K562 (cell line): ENCODE data around the gene TCF25. TPM values are rescaled to one million over a fixed set of nuclear protein-coding genes. Genes with fewer than 3 reads are reported as not detected.

ENCODE experiments used
- ATAC-seq: fragments of 200-7000 bp; cut with Tn5 transposase; 3 replicates; pipeline ENCODE4 v1.9.1; 2020; ENCODE audit warnings: moderate library complexity
- BruUV-seq: library from RNA; stranded (reverse); fragments of 400-500 nt; replicated peaks from 2 replicates; lab custom pipeline; 2021; lab: Mats Ljungman, UMichigan
- CTCF ChIA-PET: fragments of 300-600 bp; formaldehyde crosslinking; extraction: SDS; loops from one replicate; lab custom pipeline; 2021; ENCODE audit warnings: low intra/inter-chr PET ratio; lab: Yijun Ruan, JAX
- POLR2A ChIA-PET: fragments of 300-600, 350-650 bp; sonication (Branson Sonifier 250); formaldehyde crosslinking; extraction: SDS; loops from one replicate; lab custom pipeline; 2021; ENCODE audit warnings: antibody characterized with exemption, inconsistent platforms; lab: Yijun Ruan, JAX
- DNase-seq, 4 experiments: peaks; one replicate each; pipeline versions ENCODE4 v3.0.0 to v3.0.0-alpha.2; 2011 to 2018; ENCODE audit warnings: low spot score in 3 of 4, mixed read lengths in 3 of 4; ENCODE audit errors: extremely low read depth in 1 of 4
- FAIRE-seq: peaks from 2 replicates; lab custom pipeline; 2011; peaks lifted over from hg19 to GRCh38; lab: Jason Lieb, UNC
- H2AFZ ChIP-seq: 2 replicates; pipeline ENCODE4 v1.6.0; 2011; ENCODE audit warnings: low read depth, low read length, control low read depth, inconsistent platforms
- H3K27ac ChIP-seq: fragments of 200-600 bp; 3 replicates; pipeline ENCODE4 v1.8.0; 2011; ENCODE audit warnings: low read depth, mild to moderate bottlenecking, control low read depth, inconsistent platforms, low read length, moderate library complexity, mixed read lengths; ENCODE audit errors: extremely low read depth
- H3K27me3 ChIP-seq, 2 experiments: fragments of 300-600 bp in 1 of 2; 2 replicates in 1 of 2; 3 replicates in 1 of 2; pipeline versions ENCODE4 v1.6.0 to v1.8.0; 2011; ENCODE audit warnings: inconsistent platforms in 2 of 2, low read length in 2 of 2, mild to moderate bottlenecking in 1 of 2, mixed read lengths in 1 of 2, moderate library complexity in 1 of 2; ENCODE audit not compliant: control insufficient read depth in 2 of 2, insufficient read depth in 2 of 2
- H3K36me3 ChIP-seq: fragments of 300-600 bp; 3 replicates; pipeline ENCODE4 v1.8.0; 2011; ENCODE audit warnings: mild to moderate bottlenecking, low read length, inconsistent platforms; ENCODE audit not compliant: control insufficient read depth, insufficient read depth
- H3K4me1 ChIP-seq, 2 experiments: fragments of 200-600 bp in 1 of 2; replicated peaks in 1 of 2; 2 replicates in 1 of 2; 3 replicates in 1 of 2; pipeline versions ENCODE4 v1.5.1 to v1.8.0; 2011; ENCODE audit warnings: inconsistent platforms in 2 of 2, low read length in 2 of 2, mild to moderate bottlenecking in 1 of 2, mixed read lengths in 1 of 2, moderate library complexity in 1 of 2; ENCODE audit not compliant: control insufficient read depth in 2 of 2, insufficient read depth in 2 of 2
- H3K4me2 ChIP-seq: 2 replicates; pipeline ENCODE4 v1.6.1; 2011; ENCODE audit warnings: low read length, control low read depth, inconsistent platforms, mixed read lengths; ENCODE audit not compliant: insufficient read depth
- H3K4me3 ChIP-seq: fragments of 200-600 bp; sonication (generic), shearing (Covaris generic); 2 replicates; pipeline ENCODE4 v1.5.1; 2016; ENCODE audit warnings: control low read depth, inconsistent platforms
- H3K79me2 ChIP-seq: fragments of 200-600 bp; 3 replicates; pipeline ENCODE4 v1.8.0; 2011; ENCODE audit warnings: low read length, inconsistent platforms; ENCODE audit not compliant: control insufficient read depth, insufficient read depth
- H3K9ac ChIP-seq, 2 experiments: 2 replicates each; pipeline versions ENCODE4 v1.6.0 to v1.6.1; 2011; ENCODE audit warnings: low read depth in 2 of 2, low read length in 2 of 2, control low read depth in 1 of 2, inconsistent platforms in 1 of 2, mild to moderate bottlenecking in 1 of 2, mixed read lengths in 1 of 2; ENCODE audit not compliant: insufficient read depth in 1 of 2
- H3K9me1 ChIP-seq: one replicate; pipeline ENCODE4 v1.6.0; 2011; ENCODE audit warnings: inconsistent platforms, mild to moderate bottlenecking, low read length, moderate library complexity; ENCODE audit not compliant: control insufficient read depth, insufficient read depth
- H3K9me3 ChIP-seq: replicated peaks from 2 replicates; pipeline ENCODE4 v1.5.1; 2011; ENCODE audit warnings: low read depth, low read length, inconsistent platforms; ENCODE audit not compliant: control insufficient read depth, insufficient read depth
- H4K20me1 ChIP-seq: replicated peaks from 2 replicates; pipeline ENCODE4 v1.6.1; 2011; ENCODE audit warnings: low read length, inconsistent platforms, mixed read lengths; ENCODE audit not compliant: control insufficient read depth, insufficient read depth
- POLR2G ChIP-seq: fragments of 200-400 bp; formaldehyde crosslinking; IDR thresholded peaks from 2 replicates; pipeline ENCODE4 v1.6.1; 2017; ENCODE audit warnings: low read depth, mild to moderate bottlenecking, antibody characterized with exemption, low read length, moderate library complexity
- RBBP5 ChIP-seq: fragments of 200-600 bp; sonication (generic); IDR thresholded peaks from 2 replicates; pipeline ENCODE4 v1.6.1; 2012; ENCODE audit warnings: borderline replicate concordance, mild to moderate bottlenecking, low read length, control low read depth, inconsistent platforms; ENCODE audit not compliant: insufficient read depth, poor library complexity, severe bottlenecking
- RBFOX2 ChIP-seq: fragments of 200-400 bp; formaldehyde crosslinking; IDR thresholded peaks from 2 replicates; pipeline ENCODE4 v1.6.1; 2017; ENCODE audit warnings: low read depth, mild to moderate bottlenecking, low read length, moderate library complexity
- RBM22 ChIP-seq: fragments of 200-400 bp; formaldehyde crosslinking; IDR thresholded peaks from 2 replicates; pipeline ENCODE4 v1.6.1; 2018; ENCODE audit warnings: low read length, low read depth; ENCODE audit not compliant: poor library complexity, severe bottlenecking
- WGBS: fragments of 100-300 bp; shearing (Covaris generic); methylation state at CpG from one replicate; pipeline ENCODE4 v1.1.6; 2016; ENCODE audit warnings: low coverage, mixed read lengths; ENCODE audit not compliant: insufficient coverage; ENCODE audit errors: missing lambda C conversion rate; 5-methylcytosine and 5-hydroxymethylcytosine counted together
- in situ Hi-C: fragments of 300-500 bp; cut with MboI; formaldehyde crosslinking; loops from 4 replicates; pipeline ENCODE4 v1.15.0; 2018; ENCODE audit warnings: inconsistent platforms, mixed read lengths
- intact Hi-C: fragments of 100-400 bp; cut with micrococcal nuclease; formaldehyde crosslinking; loops from 2 replicates; pipeline ENCODE4 v1.14.2; 2022
- polyA plus RNA-seq, 8 experiments: library from polyadenylated mRNA; depleted of rRNA in 4 of 8; stranded (reverse) in 5 of 8; unstranded in 3 of 8; fragments of >200 nt; fragmentation: Nextera tagmentation in 2 of 8; fragmentation: Illumina TruSeq in 1 of 8; extraction: Ambion mirVana in 2 of 8; extraction: Trizol in 1 of 8; gene quantifications; 2 replicates each; pipeline versions ENCODE4 v1.2.1 to v1.2.3, GENCODE V29; 2011 to 2014; ENCODE audit warnings: inconsistent platforms in 1 of 8, missing spikeins in 1 of 8
- total RNA-seq, 7 experiments: library from RNA; depleted of rRNA in 6 of 7; stranded (reverse); fragments of >200 nt in 6 of 7; fragmentation: Illumina TruSeq in 2 of 7; extraction: Trizol in 2 of 7; gene quantifications; 2 replicates each; pipeline versions ENCODE4 v1.2.1 to v1.2.3, GENCODE V29; 2011 to 2021; ENCODE audit warnings: low replicate concordance in 1 of 7
- TF ChIP-seq, protein P1 (sequence below): fragments of 450-650 bp; IDR thresholded peaks from one replicate; pipeline ENCODE4 v1.6.1; 2018; ENCODE audit warnings: mild to moderate bottlenecking, moderate library complexity; ENCODE audit not compliant: partially characterized antibody
- TF ChIP-seq, protein P2 (sequence below): IDR thresholded peaks from 2 replicates; pipeline ENCODE4 v1.6.1; 2011; ENCODE audit not compliant: insufficient read length; ENCODE audit errors: extremely low read depth

TCF25 gene
- total and polyA plus RNA-seq, 9 of the 15 experiments (the other 6 are each of a cell fraction or from before 2014, with no cell fraction given) = 9.0 to 154 (median 83.8) TPM

DNA sequence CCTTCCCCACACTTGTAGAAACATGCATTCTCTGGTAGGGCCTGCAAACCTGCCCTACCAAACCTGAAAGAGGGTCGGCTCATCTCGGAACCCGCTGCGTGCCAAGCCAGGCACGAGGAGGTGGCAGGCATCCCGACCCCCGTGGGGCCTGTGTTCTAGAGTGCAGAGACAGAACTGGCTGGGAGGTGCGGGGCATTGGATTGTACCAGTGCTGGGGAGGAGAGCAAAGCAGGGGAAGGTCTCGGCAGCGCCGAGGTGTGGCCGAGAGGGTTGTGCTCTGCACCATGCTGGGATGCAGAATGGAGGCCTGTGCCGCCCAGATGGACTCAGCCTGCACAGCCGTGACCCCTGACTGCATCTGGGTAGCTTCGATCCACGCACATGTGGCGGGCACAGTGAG, 27.5 kb downstream of the TCF25 start:
- no peak overlapping the region for H3K4me2 ChIP-seq
- no TSS peak for BruUV-seq
- POLR2A ChIA-PET = no interaction called here
- H3K79me2 ChIP-seq = no peaks in the 10 kb centered on the region
- H3K27ac ChIP-seq = no peak overlapping the region
- no peak for ATAC-seq
- no peak overlapping the region for H3K4me3 ChIP-seq
- H3K9ac ChIP-seq = no peak overlapping the region
- peaks cover 0 to under 1% of the 10 kb centered on the region in 2 experiments; a peak in 1 of 5 replicates for H3K4me1 ChIP-seq
- in situ Hi-C loops (no loop called here), intact Hi-C loops (no loop called here)
- no peak overlapping the region for H2AFZ ChIP-seq
- DNase-seq = no peak
- no peaks in the 10 kb centered on the region for H4K20me1 ChIP-seq
- CTCF ChIA-PET = no interaction called here
- no peak for FAIRE-seq
- no peaks in the 10 kb centered on the region for H3K9me3 ChIP-seq
- H3K27me3 ChIP-seq = no peaks in the 10 kb centered on the region
- WGBS = 98% methylated on average over 17 of the region's 17 CpGs
- no peaks in the 10 kb centered on the region for H3K9me1 ChIP-seq
- peaks cover 78% of the 10 kb centered on the region for H3K36me3 ChIP-seq
- TF ChIP-seq RBBP5 (no peak), RBFOX2 (0 out of 2 replicates have a peak, but pooled peaks have one; percentile 24)

DNA sequence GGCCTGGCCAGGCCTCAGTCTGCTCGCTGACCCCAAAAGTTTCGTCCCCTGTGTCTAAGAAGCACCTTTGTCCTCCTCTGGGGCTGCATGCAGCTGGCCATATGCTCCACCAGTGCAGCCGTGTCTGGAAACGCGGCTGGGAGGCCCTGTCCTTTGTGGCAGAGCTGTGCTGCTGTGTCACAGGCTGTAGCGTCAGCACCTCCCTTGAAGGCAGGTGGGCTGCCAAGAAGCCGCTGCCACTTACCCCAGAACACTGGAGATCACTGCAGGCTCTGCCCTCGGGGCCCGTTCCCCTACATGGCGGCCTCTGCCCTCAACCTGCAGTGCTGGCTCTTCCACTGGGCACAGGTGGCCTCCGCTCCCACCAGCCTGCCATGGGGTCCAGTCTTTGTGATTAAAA, 29.6 kb downstream of the TCF25 start:
- FAIRE-seq (no peak), DNase-seq (no peak), ATAC-seq (no peak)
- WGBS = 92% methylated on average over 10 of the region's 11 CpGs
- H3K4me3 ChIP-seq = no peak overlapping the region
- peak overlapping the region in 1 of 2 experiments; percentile 35; a peak in 1 of 4 replicates for H3K9ac ChIP-seq
- H3K79me2 ChIP-seq = no peaks in the 10 kb centered on the region
- no TSS peak for BruUV-seq
- no peaks in the 10 kb centered on the region for H4K20me1 ChIP-seq
- H3K36me3 ChIP-seq = peaks cover 75% of the 10 kb centered on the region
- TF ChIP-seq, protein P1, sequence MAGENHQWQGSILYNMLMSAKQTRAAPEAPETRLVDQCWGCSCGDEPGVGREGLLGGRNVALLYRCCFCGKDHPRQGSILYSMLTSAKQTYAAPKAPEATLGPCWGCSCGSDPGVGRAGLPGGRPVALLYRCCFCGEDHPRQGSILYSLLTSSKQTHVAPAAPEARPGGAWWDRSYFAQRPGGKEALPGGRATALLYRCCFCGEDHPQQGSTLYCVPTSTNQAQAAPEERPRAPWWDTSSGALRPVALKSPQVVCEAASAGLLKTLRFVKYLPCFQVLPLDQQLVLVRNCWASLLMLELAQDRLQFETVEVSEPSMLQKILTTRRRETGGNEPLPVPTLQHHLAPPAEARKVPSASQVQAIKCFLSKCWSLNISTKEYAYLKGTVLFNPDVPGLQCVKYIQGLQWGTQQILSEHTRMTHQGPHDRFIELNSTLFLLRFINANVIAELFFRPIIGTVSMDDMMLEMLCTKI = no peak
- TF ChIP-seq, protein P2, sequence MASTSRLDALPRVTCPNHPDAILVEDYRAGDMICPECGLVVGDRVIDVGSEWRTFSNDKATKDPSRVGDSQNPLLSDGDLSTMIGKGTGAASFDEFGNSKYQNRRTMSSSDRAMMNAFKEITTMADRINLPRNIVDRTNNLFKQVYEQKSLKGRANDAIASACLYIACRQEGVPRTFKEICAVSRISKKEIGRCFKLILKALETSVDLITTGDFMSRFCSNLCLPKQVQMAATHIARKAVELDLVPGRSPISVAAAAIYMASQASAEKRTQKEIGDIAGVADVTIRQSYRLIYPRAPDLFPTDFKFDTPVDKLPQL = no peak
- TF ChIP-seq POLR2G (peak; percentile 35; the same call in 1 of the 2 replicates), RBM22 (no peak)
- H3K27me3 ChIP-seq = no peaks in the 10 kb centered on the region
- no peak overlapping the region for H3K4me2 ChIP-seq
- POLR2A ChIA-PET = interaction anchor here (0.6 to 1.1 kb wide), 2 partner anchors 16 to 202 kb away, joined by 3 read pairs; partner anchors contain the start of gene MC1R
- no peak overlapping the region for H2AFZ ChIP-seq
- in situ Hi-C loops (no loop called here), intact Hi-C loops (no loop called here)
- H3K9me1 ChIP-seq = no peaks in the 10 kb centered on the region
- no peaks in the 10 kb centered on the region; a peak in 1 of 5 replicates for H3K4me1 ChIP-seq
- CTCF ChIA-PET = no interaction called here
- no peaks in the 10 kb centered on the region; the same call in 1 of the 2 replicates for H3K9me3 ChIP-seq
- no peak overlapping the region for H3K27ac ChIP-seq
